H9 (cell line): ENCODE results near the gene DGKB. TPM values are rescaled to one million over a fixed set of nuclear protein-coding genes. Genes with fewer than 3 reads are reported as not detected.

Experiments
- DNase-seq: peaks from one replicate; pipeline ENCODE4 v3.0.0-alpha.2; 2017
- H2AFZ ChIP-seq: one replicate; pipeline ENCODE4 v1.6.1; 2013; ENCODE audit warnings: mild to moderate bottlenecking, low read length, control low read depth, moderate library complexity
- H2AK5ac ChIP-seq: 2 replicates; pipeline ENCODE4 v1.6.1; 2013; ENCODE audit warnings: low read length, control low read depth, mixed read lengths; ENCODE audit not compliant: insufficient read length
- H2BK120ac ChIP-seq: one replicate; pipeline ENCODE4 v1.6.1; 2013; ENCODE audit warnings: low read depth, mild to moderate bottlenecking, low read length, control low read depth, inconsistent platforms; ENCODE audit not compliant: poor library complexity, severe bottlenecking
- H2BK12ac ChIP-seq: 2 replicates; pipeline ENCODE4 v1.6.1; 2013; ENCODE audit warnings: low read length, control low read depth, mixed read lengths, low read depth; ENCODE audit not compliant: insufficient read length
- H2BK15ac ChIP-seq: 2 replicates; pipeline ENCODE4 v1.6.1; 2013; ENCODE audit warnings: low read depth, low read length, control low read depth
- H2BK20ac ChIP-seq: one replicate; pipeline ENCODE4 v1.6.1; 2013; ENCODE audit warnings: low read depth, mild to moderate bottlenecking, low read length, control low read depth, inconsistent platforms; ENCODE audit not compliant: poor library complexity, severe bottlenecking
- H2BK5ac ChIP-seq: 2 replicates; pipeline ENCODE4 v1.6.1; 2013; ENCODE audit warnings: low read length, control low read depth, mixed read lengths; ENCODE audit not compliant: insufficient read length
- H3K14ac ChIP-seq: 2 replicates; pipeline ENCODE4 v1.6.1; 2013; ENCODE audit warnings: low read length, control low read depth; ENCODE audit not compliant: insufficient read depth
- H3K18ac ChIP-seq: 2 replicates; pipeline ENCODE4 v1.6.1; 2013; ENCODE audit warnings: low read depth, mild to moderate bottlenecking, mixed read lengths, low read length, control low read depth; ENCODE audit not compliant: insufficient read length
- H3K23ac ChIP-seq: 2 replicates; pipeline ENCODE4 v1.6.1; 2013; ENCODE audit warnings: low read length, control low read depth, mixed read lengths, low read depth; ENCODE audit not compliant: insufficient read length
- H3K23me2 ChIP-seq: 2 replicates; pipeline ENCODE4 v1.6.1; 2013; ENCODE audit warnings: low read depth, mild to moderate bottlenecking, mixed read lengths, low read length, control low read depth; ENCODE audit not compliant: insufficient read length, poor library complexity, severe bottlenecking
- H3K27ac ChIP-seq: 2 replicates; pipeline ENCODE4 v1.5.1; 2013; ENCODE audit warnings: low read length, control low read depth, mixed read lengths, low read depth; ENCODE audit not compliant: insufficient read length
- H3K27me3 ChIP-seq: 2 replicates; pipeline ENCODE4 v1.6.1; 2013; ENCODE audit warnings: low read length, control low read depth, inconsistent platforms; ENCODE audit not compliant: insufficient read depth
- H3K4ac ChIP-seq: 2 replicates; pipeline ENCODE4 v1.6.1; 2013; ENCODE audit warnings: low read depth, mild to moderate bottlenecking, control low read depth, inconsistent platforms, low read length, moderate library complexity
- H3K4me1 ChIP-seq: 2 replicates; pipeline ENCODE4 v1.6.1; 2013; ENCODE audit warnings: low read length, control low read depth, inconsistent platforms; ENCODE audit not compliant: insufficient read depth
- H3K4me2 ChIP-seq: 2 replicates; pipeline ENCODE4 v1.6.1; 2013; ENCODE audit warnings: low read length, control low read depth, mixed read lengths; ENCODE audit not compliant: insufficient read length, insufficient read depth
- H3K56ac ChIP-seq: 2 replicates; pipeline ENCODE4 v1.6.1; 2013; ENCODE audit warnings: low read depth, mild to moderate bottlenecking, mixed read lengths, low read length, control low read depth; ENCODE audit not compliant: insufficient read length
- H3K79me1 ChIP-seq: 2 replicates; pipeline ENCODE4 v1.6.1; 2013; ENCODE audit warnings: low read depth, mild to moderate bottlenecking, moderate library complexity, low read length, control low read depth, inconsistent platforms; ENCODE audit not compliant: insufficient read depth, poor library complexity, severe bottlenecking
- H3K79me2 ChIP-seq: 2 replicates; pipeline ENCODE4 v1.6.1; 2013; ENCODE audit warnings: low read length, control low read depth, inconsistent platforms; ENCODE audit not compliant: insufficient read depth
- H3K9ac ChIP-seq: 2 replicates; pipeline ENCODE4 v1.6.1; 2013; ENCODE audit warnings: low read length, control low read depth, mixed read lengths; ENCODE audit not compliant: insufficient read length; ENCODE audit errors: extremely low read depth
- H3K9me3 ChIP-seq: one replicate; pipeline ENCODE4 v1.6.1; 2013; ENCODE audit warnings: low read depth, low read length, inconsistent platforms; ENCODE audit not compliant: control insufficient read depth
- H3T11ph ChIP-seq: one replicate; pipeline ENCODE4 v1.6.1; 2013; ENCODE audit warnings: mild to moderate bottlenecking, low read length, control low read depth, inconsistent platforms
- H4K20me1 ChIP-seq: one replicate; pipeline ENCODE4 v1.6.1; 2013; ENCODE audit not compliant: control insufficient read depth, insufficient read length, insufficient read depth
- H4K5ac ChIP-seq: 2 replicates; pipeline ENCODE4 v1.6.1; 2013; ENCODE audit warnings: low read depth, mild to moderate bottlenecking, mixed read lengths, low read length, control low read depth; ENCODE audit not compliant: insufficient read length
- H4K8ac ChIP-seq: replicated peaks from 2 replicates; pipeline ENCODE4 v1.6.1; 2013; ENCODE audit warnings: low read length, control low read depth, mixed read lengths, low read depth; ENCODE audit not compliant: insufficient read length
- H4K91ac ChIP-seq: 2 replicates; pipeline ENCODE4 v1.6.1; 2013; ENCODE audit warnings: low read depth, mild to moderate bottlenecking, moderate library complexity, mixed read lengths, low read length, control low read depth; ENCODE audit not compliant: insufficient read length
- H3K27ac Mint-ChIP-seq, 3 experiments: 2 replicates in 2 of 3; 3 replicates in 1 of 3; pipeline ENCODE4 v1.8.0; 2020 to 2021; ENCODE audit warnings: mixed read lengths in 3 of 3, mild to moderate bottlenecking in 1 of 3, moderate library complexity in 1 of 3
- H3K27me3 Mint-ChIP-seq: 2 replicates; pipeline ENCODE4 v1.8.0; 2021; ENCODE audit warnings: low read depth, mild to moderate bottlenecking, moderate library complexity, mixed read lengths
- H3K36me3 Mint-ChIP-seq, 3 experiments: 2 replicates in 2 of 3; 3 replicates in 1 of 3; pipeline ENCODE4 v1.8.0; 2020 to 2021; ENCODE audit warnings: low read depth in 3 of 3, mixed read lengths in 3 of 3; ENCODE audit not compliant: insufficient read depth in 1 of 3
- H3K4me1 Mint-ChIP-seq, 2 experiments: 2 replicates each; pipeline ENCODE4 v1.8.0; 2020; ENCODE audit warnings: mixed read lengths in 2 of 2
- H3K4me3 Mint-ChIP-seq, 2 experiments: 2 replicates in 1 of 2; 3 replicates in 1 of 2; pipeline ENCODE4 v1.8.0; 2020 to 2021; ENCODE audit warnings: mild to moderate bottlenecking in 2 of 2, mixed read lengths in 2 of 2, moderate library complexity in 1 of 2
- H3K9me3 Mint-ChIP-seq, 2 experiments: 2 replicates in 1 of 2; 3 replicates in 1 of 2; pipeline ENCODE4 v1.8.0; 2020; ENCODE audit warnings: mild to moderate bottlenecking in 2 of 2, mixed read lengths in 2 of 2, moderate library complexity in 1 of 2
- WGBS: extraction: QIAGEN DNeasy Blood & Tissue Kit; methylation state at CpG from one replicate; pipeline ENCODE4 v1.1.7; 2013; ENCODE audit warnings: missing lambda C conversion rate, low lambda C conversion rate, mixed read lengths; ENCODE audit not compliant: insufficient read length; ENCODE audit errors: extremely low coverage; 5-methylcytosine and 5-hydroxymethylcytosine counted together
- total RNA-seq: library from RNA; stranded (reverse); gene quantifications from 2 replicates; pipeline ENCODE4 v1.2.1, GENCODE V29; 2021
- TF ChIP-seq, protein P1 (sequence below): fragments of 200-600 bp; sonication (generic); conservative IDR thresholded peaks from 3 replicates; pipeline ENCODE4 v1.8.0; 2021; ENCODE audit warnings: antibody characterized with exemption, mild to moderate bottlenecking

DGKB gene
- total RNA-seq, 1 experiment from 2014 or later = 0.26 TPM

DNA sequence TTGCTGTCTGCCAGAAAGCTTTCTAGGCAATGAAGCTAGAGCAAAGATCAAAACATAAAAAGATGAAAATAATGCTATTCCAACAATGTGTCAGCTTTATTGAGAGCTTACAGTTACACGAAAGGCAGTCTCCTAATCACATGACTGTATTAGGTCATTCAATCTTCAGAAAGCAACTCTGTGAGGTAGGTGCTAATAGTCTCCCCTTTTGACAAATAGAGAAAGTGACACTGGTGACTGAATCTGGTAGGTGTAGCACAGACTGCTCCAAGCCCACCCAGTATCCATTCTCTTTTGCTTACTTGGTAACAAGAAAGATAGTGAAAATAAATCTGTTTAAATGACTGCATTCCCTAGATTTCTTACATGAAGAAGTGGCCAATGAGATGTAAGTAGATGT, 58.8 kb downstream of the DGKB start:
- Histone ChIP-seq H2BK12ac (no peak overlapping the region), H3K4ac (no peak overlapping the region), H3K23me2 (no peaks in the 10 kb centered on the region), H3K79me2 (no peaks in the 10 kb centered on the region), H4K8ac (no peak overlapping the region), H3K9me3 (no peaks in the 10 kb centered on the region), H3K27me3 (no peaks in the 10 kb centered on the region), H3K56ac (no peak overlapping the region), H4K20me1 (no peaks in the 10 kb centered on the region), H2BK15ac (no peak overlapping the region), H2AFZ (no peak overlapping the region), H4K5ac (no peak overlapping the region), H3K4me1 (peaks cover 4% of the 10 kb centered on the region), H3T11ph (no peak overlapping the region), H3K14ac (no peak overlapping the region), H3K23ac (no peak overlapping the region), H2BK20ac (no peak overlapping the region), H4K91ac (no peak overlapping the region), H3K4me2 (no peak overlapping the region), H3K27ac (no peak overlapping the region), H3K18ac (no peak overlapping the region), H2BK5ac (no peak overlapping the region), H3K79me1 (no peaks in the 10 kb centered on the region), H3K9ac (no peak overlapping the region), H2AK5ac (no peak overlapping the region), H2BK120ac (no peak overlapping the region)
- no peaks in the 10 kb centered on the region; a peak in 1 of 7 replicates for H3K36me3 Mint-ChIP-seq
- TF ChIP-seq, protein P1, sequence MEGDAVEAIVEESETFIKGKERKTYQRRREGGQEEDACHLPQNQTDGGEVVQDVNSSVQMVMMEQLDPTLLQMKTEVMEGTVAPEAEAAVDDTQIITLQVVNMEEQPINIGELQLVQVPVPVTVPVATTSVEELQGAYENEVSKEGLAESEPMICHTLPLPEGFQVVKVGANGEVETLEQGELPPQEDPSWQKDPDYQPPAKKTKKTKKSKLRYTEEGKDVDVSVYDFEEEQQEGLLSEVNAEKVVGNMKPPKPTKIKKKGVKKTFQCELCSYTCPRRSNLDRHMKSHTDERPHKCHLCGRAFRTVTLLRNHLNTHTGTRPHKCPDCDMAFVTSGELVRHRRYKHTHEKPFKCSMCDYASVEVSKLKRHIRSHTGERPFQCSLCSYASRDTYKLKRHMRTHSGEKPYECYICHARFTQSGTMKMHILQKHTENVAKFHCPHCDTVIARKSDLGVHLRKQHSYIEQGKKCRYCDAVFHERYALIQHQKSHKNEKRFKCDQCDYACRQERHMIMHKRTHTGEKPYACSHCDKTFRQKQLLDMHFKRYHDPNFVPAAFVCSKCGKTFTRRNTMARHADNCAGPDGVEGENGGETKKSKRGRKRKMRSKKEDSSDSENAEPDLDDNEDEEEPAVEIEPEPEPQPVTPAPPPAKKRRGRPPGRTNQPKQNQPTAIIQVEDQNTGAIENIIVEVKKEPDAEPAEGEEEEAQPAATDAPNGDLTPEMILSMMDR = no peak
- H3K9me3 Mint-ChIP-seq = no peaks in the 10 kb centered on the region
- WGBS = no CpG with 5 or more reads among the region's 1 CpG
- no peaks in the 10 kb centered on the region for H3K27me3 Mint-ChIP-seq
- H3K4me1 Mint-ChIP-seq = peaks cover 15% of the 10 kb centered on the region in 2 experiments
- DNase-seq = no peak
- no peak overlapping the region for H3K4me3 Mint-ChIP-seq
- H3K27ac Mint-ChIP-seq = peak overlapping the region in 1 of 3 experiments; percentile 74; a peak in 1 of 7 replicates
